DLD1 (cell line): ENCODE data around the gene RBM4B.

Source experiments
- in situ Hi-C: cut with HindIII; loops from 2 replicates; pipeline ENCODE4 v1.10.0; 2017; ENCODE audit warnings: low sequenced_read_pairs

The RBM4B gene

GRCh38 chr11:66616379-66617154, 61.1 kb downstream of the RBM4B start, which contains the start of gene RBM14:
Gene RBM14, plus strand, starts transcription at chr11:66616630. Its CDS starts 91 bp downstream, at chr11:66616721.
- in situ Hi-C loops = no loop called here
